GM21367 (cell line): ENCODE measurements around the gene SCN8A.

Source experiments
- ATAC-seq: cut with Tn5 transposase; IDR thresholded peaks from one replicate; pipeline ENCODE4 v1.9.1; 2021; ENCODE audit not compliant: unreplicated experiment

SCN8A gene

DNA sequence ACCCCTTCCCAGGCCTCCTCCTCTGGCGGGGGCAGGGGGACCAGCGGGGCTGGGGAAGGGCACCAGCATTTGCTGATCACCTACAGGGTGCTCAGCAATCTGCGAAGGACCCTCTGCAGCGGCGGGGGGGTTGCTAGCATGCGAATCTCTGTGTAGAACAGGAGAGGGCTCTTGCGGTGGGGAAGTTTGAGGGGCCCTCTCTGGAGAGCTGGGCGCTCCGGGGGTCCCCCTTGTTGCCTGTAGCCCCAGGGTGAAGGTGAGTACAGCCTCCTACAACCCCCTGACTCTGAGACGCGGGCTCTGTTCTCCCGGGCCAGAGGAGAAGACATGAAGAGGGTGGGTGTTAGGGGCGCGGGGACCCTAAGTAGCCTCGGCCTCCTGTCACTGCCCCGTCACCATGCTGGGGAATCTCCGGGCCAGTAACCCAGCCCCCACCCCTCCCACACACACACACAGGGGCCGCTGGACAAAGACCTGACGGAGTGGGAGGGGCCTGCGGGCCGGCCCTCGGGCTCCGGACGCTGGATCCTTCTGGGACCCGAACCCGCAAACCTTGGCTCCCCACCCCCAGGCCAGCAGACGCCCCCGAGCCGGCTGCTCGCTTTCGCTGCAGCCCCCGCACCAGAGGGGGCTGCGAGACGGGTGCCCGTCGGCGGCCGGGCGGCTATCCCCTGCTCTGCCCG, 256.8 kb downstream of the SCN8A start:
- ATAC-seq, result no peak

- ATAC-seq, result no peak
These were observed 257.3 kb downstream of the SCN8A start, which contains the start of gene FIGNL2 for GRCh38 chr12:51848326-51848727. Gene FIGNL2 (minus strand): TSS chr12:51848718. CDS start chr12:51822413, 26,305 bp downstream.

- no peak for ATAC-seq
These were observed 258.1 kb downstream of the SCN8A start for GRCh38 chr12:51848841-51849735.

GRCh38 chr12:51850081-51850964, 259.3 kb downstream of the SCN8A start:
- ATAC-seq, result no peak

DNA sequence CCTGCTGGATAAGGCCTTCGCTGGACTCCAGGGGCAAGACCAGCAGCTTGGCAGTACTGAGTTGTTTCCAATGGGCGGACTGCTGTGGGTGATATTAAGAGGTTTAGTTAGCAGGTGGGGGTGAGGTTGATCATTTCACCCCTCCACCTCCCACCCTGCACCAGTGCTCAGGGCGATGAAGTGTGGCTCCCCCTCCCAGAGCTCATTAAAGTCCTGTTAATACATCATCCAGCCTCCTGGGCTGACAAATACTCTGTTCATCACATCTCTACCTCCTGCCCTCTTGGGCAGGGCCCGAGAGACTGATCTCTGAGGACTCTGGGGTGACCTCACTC, 259.9 kb downstream of the SCN8A start:
- ATAC-seq, result no peak

DNA sequence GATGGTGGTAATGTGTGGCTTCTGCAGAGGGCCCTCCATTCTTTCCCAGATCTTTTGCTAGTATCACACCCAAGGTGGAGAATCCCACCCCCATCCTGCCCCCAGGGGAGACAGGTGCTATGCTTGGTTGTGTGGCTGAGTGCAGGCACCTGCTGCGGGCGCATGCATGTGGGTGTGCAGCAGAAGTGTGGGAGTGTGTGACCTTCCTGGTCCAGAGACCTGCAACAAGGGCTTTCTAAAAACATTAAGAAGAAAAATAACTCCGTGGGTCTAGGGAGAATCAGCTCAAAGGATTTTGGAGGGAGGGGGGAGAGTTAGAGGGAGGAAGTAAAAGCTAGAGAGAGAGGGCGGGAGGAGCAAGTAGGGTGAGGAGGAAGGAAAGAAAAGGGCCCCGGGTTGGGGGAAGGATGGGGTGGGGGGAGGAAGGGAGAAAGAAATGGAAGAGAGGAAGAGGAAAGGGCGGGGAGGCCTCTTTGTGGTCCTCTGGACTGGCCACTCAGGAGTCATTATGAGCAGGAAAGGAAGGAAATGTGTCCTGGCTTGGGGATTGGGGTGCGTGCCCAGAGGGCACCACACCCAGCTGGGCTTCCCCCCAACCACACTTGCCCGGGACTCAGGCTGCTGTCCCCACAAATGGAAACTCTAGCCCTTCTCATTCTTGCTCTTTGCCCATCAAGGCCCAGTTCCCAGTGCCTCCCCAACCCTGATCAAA, 260.5 kb downstream of the SCN8A start:
- no peak for ATAC-seq

GRCh38 chr12:51852404-51853137, 261.5 kb downstream of the SCN8A start:
- ATAC-seq, result no peak

- ATAC-seq, result no peak
These were observed 264.8 kb downstream of the SCN8A start for GRCh38 chr12:51855586-51856428.

DNA sequence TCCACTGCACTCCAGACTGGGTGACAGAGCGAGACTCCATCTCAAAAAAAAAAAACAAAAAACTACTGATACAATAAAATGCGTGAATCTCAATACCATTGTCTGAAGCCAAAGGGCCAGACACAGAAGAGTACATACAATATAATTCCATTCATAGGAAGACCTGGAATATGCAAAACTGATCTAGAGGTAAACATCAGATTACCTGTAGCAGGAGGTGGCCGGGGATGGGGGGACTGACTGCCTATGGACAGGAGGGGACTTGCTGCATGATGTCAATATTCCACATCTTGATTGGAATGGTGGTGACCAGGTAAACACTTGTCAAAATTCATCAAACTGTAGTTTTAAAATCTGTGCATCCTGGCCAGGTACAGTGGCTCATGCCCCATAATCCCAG, 270.0 kb downstream of the SCN8A start:
- no peak for ATAC-seq
